HepG2 (cell line): Measurements from ENCODE around the gene KDM7A. TPM values are rescaled to one million over a fixed set of nuclear protein-coding genes. Genes with fewer than 3 reads are reported as not detected.
A peak's percentile ranks its signal among the peaks of the same experiment; 100 is the strongest.

Source experiments
- CCAR2 ChIP-seq: fragments of 200-400 bp; formaldehyde crosslinking; optimal IDR thresholded peaks from 2 replicates; pipeline ENCODE3; 2018; ENCODE audit warnings: low read depth, mild to moderate bottlenecking, low read length, moderate library complexity
- HOXA9 ChIP-seq: sonication (generic); formaldehyde crosslinking; IDR thresholded peaks from 2 replicates; pipeline ENCODE4 v1.8.1; 2022; ENCODE audit warnings: missing genetic modification reagents, mild to moderate bottlenecking, moderate library complexity, borderline replicate concordance
- IRF2 ChIP-seq: IDR thresholded peaks from 2 replicates; pipeline ENCODE4 v1.6.1; 2018; ENCODE audit warnings: missing genetic modification reagents, missing compliant biosample characterization
- MBD4 ChIP-seq: IDR thresholded peaks from 2 replicates; pipeline ENCODE4 v1.6.1; 2012; ENCODE audit warnings: low read length, inconsistent platforms, borderline replicate concordance
- MED1 ChIP-seq: sonication (generic); formaldehyde crosslinking; IDR thresholded peaks from 2 replicates; pipeline ENCODE4 v1.4.0; 2020; ENCODE audit warnings: missing genetic modification reagents
- MIXL1 ChIP-seq: IDR thresholded peaks from 2 replicates; pipeline ENCODE4 v1.6.1; 2016
- PRDM15 ChIP-seq: sonication (generic); formaldehyde crosslinking; IDR thresholded peaks from 2 replicates; pipeline ENCODE4 v1.4.0; 2020; ENCODE audit warnings: missing genetic modification reagents
- SALL1 ChIP-seq: sonication (generic); formaldehyde crosslinking; IDR thresholded peaks from 2 replicates; pipeline ENCODE4 v1.8.0; 2022; ENCODE audit warnings: mild to moderate bottlenecking, missing genetic modification reagents
- ZBTB8A ChIP-seq: sonication (generic); formaldehyde crosslinking; IDR thresholded peaks from 2 replicates; pipeline ENCODE4 v1.4.0; 2020; ENCODE audit warnings: mild to moderate bottlenecking, low read depth, missing genetic modification reagents, borderline replicate concordance
- ZFP36L2 ChIP-seq: sonication (generic); formaldehyde crosslinking; IDR thresholded peaks from 2 replicates; pipeline ENCODE4 v1.4.0; 2020; ENCODE audit warnings: missing genetic modification reagents
- ZNF276 ChIP-seq: sonication (generic); formaldehyde crosslinking; IDR thresholded peaks from 2 replicates; pipeline ENCODE4 v1.4.0; 2020; ENCODE audit warnings: mild to moderate bottlenecking, low read depth, missing genetic modification reagents
- ZNF605 ChIP-seq: sonication (generic); formaldehyde crosslinking; IDR thresholded peaks from 2 replicates; pipeline ENCODE4 v1.8.0; 2022; ENCODE audit warnings: mild to moderate bottlenecking, missing genetic modification reagents
- ZNF709 ChIP-seq: sonication (generic); formaldehyde crosslinking; IDR thresholded peaks from 2 replicates; pipeline ENCODE4 v1.5.0; 2020; ENCODE audit warnings: mild to moderate bottlenecking, missing genetic modification reagents
- ZSCAN31 ChIP-seq: sonication (generic); formaldehyde crosslinking; IDR thresholded peaks from 2 replicates; pipeline ENCODE4 v1.5.0; 2020; ENCODE audit warnings: low read depth, mild to moderate bottlenecking, missing genetic modification reagents
- polyA plus RNA-seq, 8 experiments: library from polyadenylated mRNA; depleted of rRNA in 3 of 8; stranded (reverse) in 7 of 8; unstranded in 1 of 8; fragments of >200 nt; fragmentation: Illumina TruSeq in 4 of 8; extraction: Trizol in 4 of 8; gene quantifications; 2 replicates each; pipeline versions ENCODE4 v1.2.1 to v1.2.3, GENCODE V29; 2011 to 2016; ENCODE audit warnings: low read depth in 4 of 8, missing spikeins in 1 of 8, mixed read lengths in 1 of 8; ENCODE audit not compliant: insufficient read depth in 1 of 8
- total RNA-seq, 5 experiments: library from RNA; depleted of rRNA; stranded (reverse); fragments of >200 nt; fragmentation: Illumina TruSeq; extraction: Trizol; gene quantifications; 2 replicates each; pipeline ENCODE4 v1.2.3, GENCODE V29; 2016; ENCODE audit warnings: low read depth in 1 of 5
- TF ChIP-seq, protein P1 (sequence below): IDR thresholded peaks from 2 replicates; pipeline ENCODE4 v1.6.1; 2018; ENCODE audit warnings: missing genetic modification reagents, mild to moderate bottlenecking, missing compliant biosample characterization
- TF ChIP-seq, protein P2 (sequence below): sonication (generic); formaldehyde crosslinking; IDR thresholded peaks from 2 replicates; pipeline ENCODE4 v1.4.0; 2020; ENCODE audit warnings: missing genetic modification reagents
- TF ChIP-seq, protein P3 (sequence below): sonication (generic); formaldehyde crosslinking; IDR thresholded peaks from 2 replicates; pipeline ENCODE4 v1.5.1; 2020; ENCODE audit warnings: mild to moderate bottlenecking, moderate library complexity, missing genetic modification reagents
- TF ChIP-seq, protein P4 (sequence below): sonication (generic); formaldehyde crosslinking; IDR thresholded peaks from 2 replicates; pipeline ENCODE4 v1.4.0; 2020; ENCODE audit warnings: missing genetic modification reagents, borderline replicate concordance

The KDM7A gene
- total and polyA plus RNA-seq, 2 of the 13 experiments (the other 11 are each of a cell fraction or from before 2014, with no cell fraction given): 10.8 to 16.8 TPM

DNA sequence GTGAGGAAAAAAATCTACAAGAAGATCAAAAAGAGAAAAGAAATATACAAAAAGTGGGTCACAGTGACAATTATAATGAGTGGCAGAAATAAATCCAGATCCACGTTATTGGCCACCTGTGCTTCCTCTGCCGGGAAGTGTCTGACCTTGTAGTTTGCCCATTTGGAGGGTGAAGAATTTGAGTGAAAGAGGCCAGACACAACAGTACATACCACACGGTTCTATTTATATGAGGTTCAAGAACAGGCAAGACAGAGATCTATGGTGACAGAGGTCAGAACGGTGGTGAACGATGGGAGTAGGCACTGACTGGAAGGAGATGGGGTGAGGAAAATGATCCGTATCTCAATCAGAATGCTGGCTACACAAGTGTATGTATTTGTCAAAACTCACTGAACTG, 131.1 kb downstream of the KDM7A start (continued):
- TF ChIP-seq, protein P1, sequence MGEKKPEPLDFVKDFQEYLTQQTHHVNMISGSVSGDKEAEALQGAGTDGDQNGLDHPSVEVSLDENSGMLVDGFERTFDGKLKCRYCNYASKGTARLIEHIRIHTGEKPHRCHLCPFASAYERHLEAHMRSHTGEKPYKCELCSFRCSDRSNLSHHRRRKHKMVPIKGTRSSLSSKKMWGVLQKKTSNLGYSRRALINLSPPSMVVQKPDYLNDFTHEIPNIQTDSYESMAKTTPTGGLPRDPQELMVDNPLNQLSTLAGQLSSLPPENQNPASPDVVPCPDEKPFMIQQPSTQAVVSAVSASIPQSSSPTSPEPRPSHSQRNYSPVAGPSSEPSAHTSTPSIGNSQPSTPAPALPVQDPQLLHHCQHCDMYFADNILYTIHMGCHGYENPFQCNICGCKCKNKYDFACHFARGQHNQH (CRISPR knock-in tag): 0 out of 2 replicates have a peak, but pooled peaks have one; percentile 13
- TF ChIP-seq SALL1 (peak; percentile 33; the same call in 1 of the 2 replicates), PRDM15 (no peak), CCAR2 (no peak), MED1 (CRISPR knock-in tag) (peak; percentile 59; the same call in 1 of the 2 replicates), ZNF709 (CRISPR knock-in tag) (no peak), ZFP36L2 (no peak), ZBTB8A (CRISPR knock-in tag) (no peak), IRF2 (peak; percentile 53; the same call in 1 of the 2 replicates), MIXL1 (peak; percentile 11; the same call in 1 of the 2 replicates), ZNF605 (CRISPR knock-in tag) (0 out of 2 replicates have a peak, but pooled peaks have one; percentile 14), ZSCAN31 (CRISPR knock-in tag) (no peak), MBD4 (no peak), HOXA9 (CRISPR knock-in tag) (no peak), ZNF276 (no peak)
- TF ChIP-seq, protein P2, sequence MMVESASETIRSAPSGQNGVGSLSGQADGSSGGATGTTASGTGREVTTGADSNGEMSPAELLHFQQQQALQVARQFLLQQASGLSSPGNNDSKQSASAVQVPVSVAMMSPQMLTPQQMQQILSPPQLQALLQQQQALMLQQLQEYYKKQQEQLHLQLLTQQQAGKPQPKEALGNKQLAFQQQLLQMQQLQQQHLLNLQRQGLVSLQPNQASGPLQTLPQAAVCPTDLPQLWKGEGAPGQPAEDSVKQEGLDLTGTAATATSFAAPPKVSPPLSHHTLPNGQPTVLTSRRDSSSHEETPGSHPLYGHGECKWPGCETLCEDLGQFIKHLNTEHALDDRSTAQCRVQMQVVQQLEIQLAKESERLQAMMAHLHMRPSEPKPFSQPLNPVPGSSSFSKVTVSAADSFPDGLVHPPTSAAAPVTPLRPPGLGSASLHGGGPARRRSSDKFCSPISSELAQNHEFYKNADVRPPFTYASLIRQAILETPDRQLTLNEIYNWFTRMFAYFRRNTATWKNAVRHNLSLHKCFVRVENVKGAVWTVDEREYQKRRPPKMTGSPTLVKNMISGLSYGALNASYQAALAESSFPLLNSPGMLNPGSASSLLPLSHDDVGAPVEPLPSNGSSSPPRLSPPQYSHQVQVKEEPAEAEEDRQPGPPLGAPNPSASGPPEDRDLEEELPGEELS: peak; percentile 51
- TF ChIP-seq, protein P3, sequence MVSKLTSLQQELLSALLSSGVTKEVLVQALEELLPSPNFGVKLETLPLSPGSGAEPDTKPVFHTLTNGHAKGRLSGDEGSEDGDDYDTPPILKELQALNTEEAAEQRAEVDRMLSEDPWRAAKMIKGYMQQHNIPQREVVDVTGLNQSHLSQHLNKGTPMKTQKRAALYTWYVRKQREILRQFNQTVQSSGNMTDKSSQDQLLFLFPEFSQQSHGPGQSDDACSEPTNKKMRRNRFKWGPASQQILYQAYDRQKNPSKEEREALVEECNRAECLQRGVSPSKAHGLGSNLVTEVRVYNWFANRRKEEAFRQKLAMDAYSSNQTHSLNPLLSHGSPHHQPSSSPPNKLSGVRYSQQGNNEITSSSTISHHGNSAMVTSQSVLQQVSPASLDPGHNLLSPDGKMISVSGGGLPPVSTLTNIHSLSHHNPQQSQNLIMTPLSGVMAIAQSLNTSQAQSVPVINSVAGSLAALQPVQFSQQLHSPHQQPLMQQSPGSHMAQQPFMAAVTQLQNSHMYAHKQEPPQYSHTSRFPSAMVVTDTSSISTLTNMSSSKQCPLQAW (CRISPR knock-in tag): 0 out of 2 replicates have a peak, but pooled peaks have one; percentile 28
- TF ChIP-seq, protein P4, sequence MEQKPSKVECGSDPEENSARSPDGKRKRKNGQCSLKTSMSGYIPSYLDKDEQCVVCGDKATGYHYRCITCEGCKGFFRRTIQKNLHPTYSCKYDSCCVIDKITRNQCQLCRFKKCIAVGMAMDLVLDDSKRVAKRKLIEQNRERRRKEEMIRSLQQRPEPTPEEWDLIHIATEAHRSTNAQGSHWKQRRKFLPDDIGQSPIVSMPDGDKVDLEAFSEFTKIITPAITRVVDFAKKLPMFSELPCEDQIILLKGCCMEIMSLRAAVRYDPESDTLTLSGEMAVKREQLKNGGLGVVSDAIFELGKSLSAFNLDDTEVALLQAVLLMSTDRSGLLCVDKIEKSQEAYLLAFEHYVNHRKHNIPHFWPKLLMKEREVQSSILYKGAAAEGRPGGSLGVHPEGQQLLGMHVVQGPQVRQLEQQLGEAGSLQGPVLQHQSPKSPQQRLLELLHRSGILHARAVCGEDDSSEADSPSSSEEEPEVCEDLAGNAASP (CRISPR knock-in tag): peak; percentile 10; the same call in 1 of the 2 replicates
